NCI-H1417 treated with DMSO at 0.1 percent for 48 hours (cell line): Measurements from ENCODE around the gene TPST2.
"Not testable (repeated sequence)": the region's sequence is repeated elsewhere in the genome, so short reads cannot be mapped to it uniquely, and the experiment has no call there.

Experiments used
- DNase-seq: peaks from one replicate; lab custom pipeline; 2025; lab: John Stamatoyannopoulos, UW

Gene TPST2

DNA sequence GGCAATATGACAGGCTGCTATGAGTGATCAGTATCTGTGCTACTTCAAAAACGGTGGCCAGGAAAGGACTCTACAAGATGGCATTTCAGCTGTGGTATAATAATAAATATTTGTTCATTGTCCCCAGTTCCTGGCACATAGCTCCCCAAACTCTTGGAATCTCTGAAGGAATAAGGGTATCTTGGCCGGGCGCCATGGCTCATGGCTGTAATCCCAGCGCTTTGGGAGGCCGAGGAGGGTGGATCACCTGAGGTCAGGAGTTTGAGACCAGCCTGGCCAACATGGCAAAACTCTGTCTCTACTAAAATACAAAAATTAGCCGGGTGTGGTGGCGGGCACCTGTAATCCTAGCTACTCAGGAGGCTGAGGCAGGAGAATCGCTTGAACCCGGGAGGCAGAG, 61.4 kb downstream of the TPST2 start:
- DNase-seq, result not testable (repeated sequence)

DNA sequence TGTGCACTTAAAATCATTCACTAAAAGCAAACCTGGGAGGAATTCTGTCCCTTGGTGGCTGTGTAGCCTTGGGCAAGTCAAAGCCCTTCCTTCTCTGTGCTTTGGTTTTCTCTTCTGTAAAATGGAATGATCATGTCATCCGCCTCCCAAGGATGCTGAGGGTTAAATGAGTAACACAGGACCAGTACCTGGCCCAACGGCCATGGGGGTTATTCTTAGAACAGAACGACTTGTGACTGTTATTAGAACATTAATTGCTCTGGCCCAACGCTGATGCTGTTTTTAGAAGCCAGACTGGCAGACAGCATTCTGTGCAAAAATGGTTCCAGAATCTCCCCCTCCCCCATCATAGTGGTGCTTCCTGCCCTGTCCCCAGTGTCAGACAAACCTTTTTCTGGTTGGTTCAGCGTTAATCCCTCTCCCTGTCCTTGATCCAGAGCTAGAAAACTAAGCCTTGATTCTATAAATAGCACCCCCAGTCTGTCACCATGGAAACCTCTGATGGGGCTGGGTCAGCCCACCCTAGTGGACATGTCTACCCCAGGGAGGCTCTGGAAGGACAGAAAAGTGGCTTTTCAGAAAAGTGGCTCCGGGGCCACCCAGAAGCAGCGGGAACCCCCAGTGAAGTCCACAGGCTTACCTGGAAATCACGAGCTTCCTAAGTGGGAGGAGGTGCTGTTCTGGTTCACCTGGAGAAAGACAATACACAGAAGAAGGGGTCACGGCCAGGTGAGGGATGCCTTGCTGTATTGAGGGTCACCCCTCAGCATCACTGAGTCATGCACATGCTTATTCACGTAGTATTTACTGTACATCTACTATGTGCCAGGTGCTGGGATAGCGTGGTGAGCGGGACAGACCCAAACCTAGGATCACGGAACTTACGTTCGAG, 62.1 kb downstream of the TPST2 start:
- DNase-seq, result no peak

DNA sequence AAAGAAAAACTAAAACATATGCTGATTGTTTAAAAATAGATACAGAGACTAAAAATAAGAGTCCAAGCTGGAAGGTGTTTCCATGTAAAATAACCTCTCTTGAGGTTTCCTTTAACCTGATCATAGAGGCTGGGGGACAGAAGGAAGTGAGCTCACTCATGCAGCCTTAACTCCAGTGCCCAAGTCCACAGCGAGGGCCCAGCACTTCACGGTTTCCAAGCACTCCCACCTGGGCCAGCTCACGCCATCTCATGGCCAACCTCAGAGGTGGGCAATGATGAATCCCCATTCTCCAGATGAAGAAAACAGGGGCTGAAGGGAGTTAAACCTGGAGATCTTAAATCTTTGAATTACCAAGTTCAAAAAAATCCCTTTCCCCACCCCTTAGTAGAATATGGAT, 62.8 kb downstream of the TPST2 start:
- DNase-seq, result no peak

DNA sequence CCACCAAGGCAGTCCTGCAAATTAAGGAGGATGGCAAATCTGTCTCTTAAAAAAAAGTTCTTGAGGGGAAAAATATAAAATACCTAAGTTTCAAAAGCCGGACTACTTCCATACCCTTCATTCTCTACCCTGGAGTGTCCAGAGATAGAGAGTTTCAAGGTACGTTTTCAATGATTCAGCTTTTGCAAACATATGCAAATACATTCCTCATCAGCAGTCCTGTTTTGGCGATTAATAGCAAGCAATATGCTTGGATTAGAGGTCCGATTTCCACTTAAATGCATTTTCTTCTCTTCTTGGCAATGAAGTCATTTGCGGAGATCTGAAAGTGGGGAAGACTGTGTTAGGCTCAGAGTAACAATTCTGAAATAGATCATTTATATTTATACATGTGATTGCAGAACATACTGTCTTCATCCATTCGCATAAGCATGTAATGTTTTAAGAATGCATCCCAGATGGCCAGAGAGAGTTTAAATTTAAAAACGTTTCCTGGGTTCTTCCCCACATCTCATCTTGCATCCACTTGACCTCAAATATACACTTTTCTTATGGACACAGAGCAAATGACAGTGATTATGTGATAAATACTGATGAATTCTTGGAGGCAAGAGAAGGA, 63.9 kb downstream of the TPST2 start:
- DNase-seq, result no peak

DNA sequence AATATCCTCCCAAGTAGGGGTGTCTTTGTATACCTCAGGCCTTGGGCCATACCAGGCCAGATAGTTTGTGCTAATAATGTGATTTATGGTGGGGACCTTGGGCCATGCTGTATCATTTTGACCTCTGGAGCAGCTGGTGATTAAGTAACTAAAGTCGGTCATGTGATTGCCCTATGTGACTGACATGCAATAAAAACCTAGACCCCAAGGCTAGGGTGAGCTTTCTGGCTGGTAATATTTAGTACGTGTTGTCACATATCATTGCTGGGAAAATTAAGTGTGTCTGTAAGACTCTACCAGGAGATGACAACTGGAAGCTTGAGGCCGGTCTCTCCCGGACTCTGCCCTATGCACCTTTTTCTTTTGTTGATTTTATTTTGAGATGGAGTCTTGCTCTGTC, 65.1 kb downstream of the TPST2 start:
- DNase-seq, result no peak

DNA sequence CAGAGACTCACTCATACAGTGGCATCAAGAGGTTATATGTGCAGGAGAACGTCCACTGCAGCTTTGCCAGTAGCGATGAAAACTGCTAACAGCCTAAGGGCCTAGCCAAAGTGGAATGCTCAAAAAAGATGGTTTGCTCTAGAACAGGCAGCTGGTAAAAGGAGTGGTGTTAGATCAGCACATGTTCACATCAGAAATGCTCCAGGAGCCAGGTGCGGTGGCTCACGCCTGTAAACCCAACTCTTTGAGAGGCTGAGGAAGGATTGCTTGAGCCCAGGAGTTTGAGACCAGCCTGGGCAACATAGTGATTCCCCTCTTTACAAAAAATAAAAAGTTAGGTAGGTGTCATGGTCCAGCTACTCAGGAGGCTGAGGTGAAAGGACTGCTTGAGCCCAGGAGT, 67.3 kb downstream of the TPST2 start:
- no peak for DNase-seq

DNA sequence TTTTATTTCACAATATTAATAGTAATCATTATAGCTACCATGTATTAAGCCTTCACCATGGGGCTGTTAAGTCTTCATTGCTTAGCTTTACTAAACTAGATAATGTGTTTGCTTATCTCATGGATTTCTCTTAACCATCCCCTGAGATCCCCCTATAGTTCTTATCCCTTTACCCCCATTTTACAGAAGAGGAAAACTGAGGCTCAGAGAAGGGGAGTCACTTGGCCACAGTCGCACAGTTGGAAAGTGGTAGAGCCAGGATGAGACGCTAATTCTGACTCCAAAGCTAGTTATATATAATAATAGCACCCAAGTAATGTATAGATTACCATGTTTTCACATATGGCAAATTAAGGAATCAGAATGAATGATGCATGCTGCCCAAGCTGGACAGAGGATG, 67.9 kb downstream of the TPST2 start:
- no peak for DNase-seq

DNA sequence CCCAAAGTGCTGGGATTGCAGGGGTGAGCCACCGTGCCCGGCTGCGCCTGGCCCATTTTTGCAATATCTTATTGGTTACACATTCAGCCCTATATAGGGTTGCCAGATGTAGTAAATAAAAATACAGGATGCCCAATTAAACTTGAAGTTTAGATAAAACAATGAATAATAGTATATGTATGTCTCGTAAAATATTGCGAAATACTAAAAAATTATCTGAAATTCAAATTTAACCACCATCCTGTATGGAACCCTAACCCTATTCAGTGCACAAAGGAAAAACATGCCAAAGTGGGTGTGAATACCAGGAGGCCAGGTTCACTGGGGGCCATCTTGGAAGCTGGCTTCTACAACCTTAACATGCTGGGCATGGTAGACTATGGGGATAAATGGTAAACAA, 72.5 kb downstream of the TPST2 start:
- no peak for DNase-seq

DNA sequence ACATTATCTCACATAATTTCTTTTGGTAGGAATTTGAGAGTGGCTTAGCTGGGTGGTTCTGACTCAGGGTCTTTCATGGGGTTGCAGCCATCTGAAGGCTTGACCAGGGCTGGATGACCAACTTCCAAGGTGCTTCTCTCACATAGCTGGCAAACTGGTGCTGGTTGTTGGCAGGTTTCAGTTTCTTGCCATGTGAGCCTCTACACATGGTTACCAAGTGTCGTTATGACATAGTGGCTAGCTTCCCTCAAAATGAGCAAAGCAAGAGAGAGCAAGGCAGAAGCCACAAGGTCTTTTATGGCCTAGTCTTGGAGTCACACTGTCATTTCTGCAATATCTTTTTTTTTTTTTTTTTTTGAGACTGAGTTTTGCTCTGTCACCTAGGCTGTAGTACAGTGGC, 73.4 kb downstream of the TPST2 start:
- no peak for DNase-seq

DNA sequence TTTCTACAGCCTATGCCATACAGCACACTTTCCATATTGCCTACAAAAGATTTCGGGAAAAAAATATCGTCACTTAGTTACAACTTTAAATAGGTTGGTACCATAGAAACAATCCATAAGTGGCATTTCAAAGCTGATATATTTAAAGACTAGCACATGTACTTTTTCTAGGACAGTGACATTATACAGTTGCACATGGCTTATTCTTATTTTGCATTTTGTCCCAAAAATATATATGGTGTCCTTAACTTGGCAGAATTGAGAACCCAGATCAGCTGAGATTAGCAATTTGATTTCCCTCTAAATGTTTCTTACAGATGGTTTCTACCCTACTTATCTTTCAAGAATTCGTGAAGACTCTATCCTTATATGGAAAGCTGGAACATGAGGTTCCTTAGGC, 74.0 kb downstream of the TPST2 start:
- no peak for DNase-seq

DNA sequence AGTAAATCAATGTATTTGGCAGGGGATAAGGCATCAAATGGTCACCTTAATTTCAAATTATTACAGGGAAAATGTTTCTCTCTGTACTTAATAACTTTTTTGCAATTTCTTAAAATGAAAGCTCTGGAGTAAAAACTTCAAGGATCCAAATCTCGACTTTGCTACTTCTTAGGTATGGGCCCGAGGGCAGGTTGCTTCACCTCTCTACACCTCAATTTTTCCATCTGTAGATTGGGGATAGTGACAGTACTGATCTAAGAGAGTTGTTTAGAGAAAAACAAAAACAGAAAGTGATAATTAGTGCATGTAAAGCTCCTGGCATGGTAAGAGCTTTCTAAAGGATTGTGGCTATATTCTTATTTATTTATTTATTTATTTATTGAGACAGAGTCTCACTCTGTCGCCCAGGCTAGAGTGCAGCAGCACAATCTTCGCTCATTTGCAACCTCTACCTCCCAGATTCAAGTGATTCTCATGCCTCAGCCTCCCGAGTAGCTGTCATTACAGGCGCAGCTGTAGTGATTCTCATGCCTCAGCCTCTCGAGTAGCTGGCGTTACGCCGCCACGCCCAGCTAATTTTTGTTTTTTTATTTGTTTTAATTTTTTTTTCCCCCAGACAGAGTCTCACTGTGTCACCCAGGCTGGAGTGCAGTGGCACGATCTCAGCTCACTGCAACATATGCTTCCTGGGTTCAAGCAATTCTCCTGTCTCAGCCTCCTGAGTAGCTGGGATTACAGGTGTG, 75.3 kb downstream of the TPST2 start:
- no peak for DNase-seq

DNA sequence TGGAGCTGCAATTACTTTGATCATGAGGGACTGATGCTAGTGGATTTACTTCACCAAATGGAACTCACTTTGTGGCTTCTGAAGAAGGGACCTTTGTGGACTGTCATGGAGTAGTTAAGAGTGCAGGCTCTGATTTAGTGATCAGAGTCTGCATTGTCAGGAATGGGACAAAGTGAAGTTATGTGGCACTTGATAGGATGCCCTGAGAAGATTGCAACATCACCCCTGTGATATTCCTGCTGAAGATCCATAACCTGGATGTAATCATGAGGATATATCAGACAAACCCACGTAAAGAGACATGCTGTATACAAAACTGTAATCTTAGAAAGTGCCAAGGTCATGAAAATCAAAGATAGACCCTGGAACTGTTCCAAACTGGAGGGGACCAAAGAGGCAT, 76.1 kb downstream of the TPST2 start:
- no peak for DNase-seq

DNA sequence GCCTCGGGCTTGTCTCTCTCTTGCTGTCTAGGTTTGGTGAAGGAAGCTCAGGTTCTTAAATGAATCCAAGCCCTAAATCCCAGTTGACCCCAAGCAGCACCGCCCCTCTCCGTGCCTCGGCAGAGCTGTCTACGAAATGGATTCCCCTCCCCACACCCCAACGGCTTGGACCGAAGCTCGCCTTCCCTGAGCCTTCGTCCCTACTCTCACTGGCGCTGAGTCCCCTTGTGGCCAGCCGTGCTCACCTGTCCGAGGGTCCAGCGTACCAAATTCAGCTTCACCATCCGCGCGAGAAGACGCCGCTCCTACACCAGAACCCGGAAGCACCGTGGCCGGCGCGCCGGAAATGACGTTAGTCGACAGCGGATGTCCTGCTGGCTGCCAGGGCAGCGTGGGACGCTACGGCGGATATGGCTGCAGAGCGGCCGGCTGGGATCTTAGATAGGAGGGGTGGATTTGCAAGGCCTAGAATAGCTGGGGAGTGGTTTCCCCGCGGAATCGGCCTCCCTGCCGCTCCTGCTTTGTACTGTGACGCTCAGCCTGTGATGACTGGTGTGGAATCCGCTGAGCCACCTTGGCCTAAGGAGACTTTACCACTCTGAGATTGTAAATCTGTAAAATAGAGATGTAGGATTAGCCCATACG, 77.7 kb downstream of the TPST2 start, which contains the start of gene TFIP11:
TFIP11 (minus strand) TSS at position 325 of the 645 bp plus-strand sequence. CDS start 2,201 bp downstream, outside the sequence.
- DNase-seq, result no peak

DNA sequence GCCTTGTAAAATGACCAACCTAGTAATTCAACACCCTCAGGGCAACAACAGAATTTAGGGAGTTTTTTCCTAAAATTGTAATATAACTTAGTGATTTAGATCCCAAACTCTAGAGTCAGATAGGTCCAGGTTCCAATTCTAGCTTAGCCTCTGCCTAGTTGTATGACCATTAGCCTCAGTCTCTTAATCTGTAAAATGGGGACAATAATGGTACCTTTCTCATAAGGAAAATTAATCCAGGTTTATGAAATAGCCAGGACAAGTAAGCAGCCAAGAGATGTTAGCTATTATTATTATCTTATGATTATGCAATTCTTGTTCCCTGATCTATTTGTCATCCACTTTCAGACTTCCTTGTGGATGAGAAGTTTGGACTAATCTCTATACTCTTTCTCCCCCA, 81.8 kb downstream of the TPST2 start:
- DNase-seq, result no peak

DNA sequence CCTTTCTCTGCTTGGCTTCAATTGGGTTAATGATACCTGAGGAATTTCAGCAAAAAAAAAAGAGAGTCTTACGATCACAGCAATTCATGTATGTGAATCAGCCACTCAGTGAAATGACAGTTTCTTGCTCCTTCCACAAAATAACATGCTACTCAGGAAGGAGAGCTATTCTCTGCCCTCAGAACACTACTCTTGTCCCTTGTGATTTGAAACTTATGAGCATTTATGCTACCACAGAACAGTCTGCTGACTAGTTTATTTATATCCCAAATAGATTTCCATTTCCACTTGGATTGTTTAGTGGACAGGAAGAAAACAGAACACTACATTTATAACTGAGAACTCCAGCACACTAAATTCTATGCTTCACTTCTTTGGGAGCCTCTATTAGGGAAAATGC, 86.2 kb downstream of the TPST2 start:
- no peak for DNase-seq

DNA sequence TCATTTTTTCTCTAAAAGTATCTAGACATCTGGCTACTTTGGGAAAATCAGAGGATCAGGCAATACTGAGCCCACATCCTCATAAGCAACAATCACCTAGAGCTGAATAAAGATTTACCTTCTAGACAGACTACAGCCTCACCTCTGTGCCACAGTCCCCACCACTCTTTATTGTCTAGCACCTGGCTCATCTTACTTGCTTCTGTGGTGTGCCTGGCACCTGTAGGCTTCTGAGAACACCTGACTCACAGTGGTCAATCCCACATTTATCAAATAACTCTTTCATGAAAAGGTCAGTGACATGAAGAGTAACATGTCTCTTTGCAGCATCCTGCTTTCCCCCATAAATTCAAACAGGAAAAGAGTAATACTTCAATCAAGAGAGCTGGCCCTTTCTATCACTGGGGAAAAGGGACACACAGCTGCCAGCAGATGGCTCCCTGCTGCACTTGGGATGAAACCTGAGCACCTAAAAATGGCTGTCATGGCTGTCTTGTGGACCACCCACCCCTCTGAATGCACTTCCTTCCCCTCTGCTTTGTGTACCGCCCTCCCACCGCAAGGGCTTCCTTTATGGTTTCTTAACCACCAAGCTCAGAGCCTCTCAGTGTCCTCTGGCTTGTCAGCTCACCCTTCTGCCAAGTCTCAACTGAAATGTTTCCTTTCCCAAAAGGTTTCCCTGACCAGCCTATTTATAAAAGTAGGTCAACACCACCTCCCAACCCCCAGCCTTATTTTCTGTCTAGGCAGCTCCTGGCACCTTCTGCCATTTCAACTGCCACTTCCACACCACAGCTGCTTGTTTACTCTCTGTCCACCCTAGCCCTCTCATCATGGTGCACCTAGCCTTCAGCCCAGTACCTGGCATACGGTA, 87.0 kb downstream of the TPST2 start:
- no peak for DNase-seq

DNA sequence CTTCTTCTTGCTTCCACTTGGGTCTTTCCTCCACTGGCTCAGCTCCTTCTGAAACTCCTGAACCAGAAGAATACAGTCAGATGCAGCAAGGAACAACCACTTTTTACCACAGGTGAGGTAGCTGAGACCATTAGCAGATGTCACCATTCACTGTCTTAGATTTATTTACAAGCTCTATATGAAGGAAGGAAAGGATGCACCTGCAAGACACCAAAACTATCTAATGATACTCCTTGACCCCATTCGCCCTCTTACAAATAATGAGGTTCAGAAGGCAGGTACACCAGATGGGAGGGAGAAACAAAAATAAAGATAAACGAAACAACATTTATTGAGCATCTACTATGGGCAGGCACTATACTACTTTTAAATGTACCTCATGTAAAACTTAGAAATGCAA, 87.9 kb downstream of the TPST2 start:
- no peak for DNase-seq

DNA sequence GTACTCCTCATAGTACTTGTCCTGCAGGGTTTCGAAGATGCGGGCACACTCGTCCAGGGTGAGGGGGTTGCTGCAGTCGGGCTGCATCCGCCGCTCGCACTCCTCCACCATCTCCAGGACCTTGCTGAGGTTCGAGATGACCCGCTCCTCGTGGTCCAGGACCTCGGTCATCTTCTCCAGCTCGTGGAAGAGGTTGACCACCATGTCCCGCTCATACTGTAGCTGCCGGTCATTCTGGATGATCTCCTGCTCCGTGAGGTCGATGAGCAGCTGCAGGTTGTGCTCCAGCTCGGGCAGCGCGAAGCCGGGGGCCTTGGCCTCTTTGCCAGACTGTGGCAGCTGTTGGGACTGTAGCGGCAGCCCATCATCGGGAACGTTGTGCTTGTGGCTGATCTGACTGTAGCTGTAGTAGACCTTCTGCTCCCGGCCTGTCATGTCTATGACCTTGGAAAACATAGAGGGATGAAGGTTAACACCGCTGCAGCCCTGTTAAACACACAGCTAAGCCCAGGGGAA, 90.7 kb downstream of the TPST2 start:
- DNase-seq, result no peak

DNA sequence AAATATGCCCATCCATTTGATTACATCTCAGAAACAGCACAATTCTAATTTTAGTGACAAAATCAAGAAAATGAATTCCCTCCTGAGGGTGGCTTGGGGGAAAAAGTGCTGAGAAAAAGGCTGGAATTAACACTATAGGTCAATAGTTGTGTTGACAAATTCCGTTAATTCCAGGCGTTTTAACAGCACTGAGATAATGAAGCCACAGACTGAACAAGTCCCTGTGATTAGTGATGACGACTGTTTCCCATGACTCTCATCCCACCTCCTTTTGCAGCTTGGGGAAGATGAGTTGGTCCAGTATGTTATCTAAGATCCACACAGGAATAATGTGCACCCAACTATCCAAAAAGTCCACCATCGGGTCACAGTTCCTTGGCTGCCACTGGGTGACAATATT, 93.5 kb downstream of the TPST2 start:
- no peak for DNase-seq

DNA sequence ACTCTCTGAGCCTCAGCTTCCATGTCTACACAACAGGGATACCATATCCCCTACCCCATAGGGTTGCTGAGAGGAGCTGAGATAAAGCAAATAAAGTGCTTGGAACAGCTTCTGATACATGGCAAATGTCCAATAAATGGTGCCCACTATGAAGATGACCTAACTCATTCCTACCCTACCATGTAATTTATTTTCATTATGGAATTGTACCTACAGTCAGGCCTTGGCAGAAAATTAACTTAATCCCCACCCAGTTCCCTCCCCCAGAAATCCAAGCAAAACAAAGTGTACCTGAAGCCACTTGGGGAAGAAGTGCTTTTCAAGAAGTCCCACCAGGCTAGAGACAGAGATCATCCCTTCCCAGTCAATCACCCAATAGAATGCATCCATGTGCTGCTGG, 95.4 kb downstream of the TPST2 start:
- no peak for DNase-seq

DNA sequence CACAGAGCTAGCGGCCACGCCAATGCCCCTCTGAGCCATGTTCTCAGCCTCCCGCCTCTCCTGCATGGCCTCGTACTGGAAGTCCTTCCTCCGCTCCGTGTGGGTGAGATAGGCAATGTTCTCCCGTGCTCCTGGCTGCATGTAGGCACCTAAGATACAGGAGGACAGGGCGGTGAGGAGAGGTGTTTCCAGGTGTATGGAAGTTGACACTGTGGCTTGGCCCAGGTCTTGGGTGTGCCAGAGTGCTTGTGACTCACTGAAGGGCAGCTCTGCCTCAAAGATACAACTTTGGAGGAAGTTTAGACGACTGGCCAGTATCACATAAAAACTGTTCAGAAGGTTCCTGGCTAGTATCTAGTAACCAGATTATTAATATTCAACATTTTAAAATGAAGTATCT, 97.7 kb downstream of the TPST2 start:
- no peak for DNase-seq
